GM12878 (cell line): ENCODE measurements around the gene SLC24A3. TPM values are rescaled to one million over a fixed set of nuclear protein-coding genes. Genes with fewer than 3 reads are reported as not detected.

Experiments
- ATAC-seq: fragments of 200-7000 bp; cut with Tn5 transposase; 3 replicates; pipeline ENCODE4 v1.9.1; 2020; ENCODE audit warnings: mild to moderate bottlenecking, moderate library complexity
- BruUV-seq: library from RNA; stranded (reverse); fragments of 400-500 nt; replicated peaks from 2 replicates; lab custom pipeline; 2021; lab: Mats Ljungman, UMichigan
- CTCF ChIA-PET: fragments of 300-600 bp; sonication (Branson Sonifier 250); formaldehyde crosslinking; extraction: SDS; loops from one replicate; lab custom pipeline; 2021; ENCODE audit warnings: inconsistent platforms; lab: Yijun Ruan, JAX
- POLR2A ChIA-PET: fragments of 350-600 bp; formaldehyde crosslinking; extraction: SDS; loops from one replicate; lab custom pipeline; 2021; ENCODE audit warnings: inconsistent platforms; lab: Charles Lee
- RAD21 ChIA-PET: fragments of 300-600 bp; sonication (Branson Sonifier 250); formaldehyde crosslinking; loops from one replicate; lab custom pipeline; 2023; ENCODE audit warnings: antibody characterized with exemption; ENCODE audit not compliant: unreplicated experiment; lab: Charles Lee
- SMC1A ChIA-PET: fragments of 300-600 bp; sonication (Branson Sonifier 250); formaldehyde crosslinking; loops from one replicate; lab custom pipeline; 2023; ENCODE audit not compliant: unreplicated experiment, uncharacterized antibody; lab: Charles Lee
- DNase-seq: peaks from one replicate; pipeline ENCODE4 v3.0.0-alpha.2; 2011; ENCODE audit warnings: low read depth, low spot score
- FAIRE-seq: peaks from 3 replicates; lab custom pipeline; 2011; peaks lifted over from hg19 to GRCh38; lab: Jason Lieb, UNC
- H2AFZ ChIP-seq: 2 replicates; pipeline ENCODE4 v1.6.0; 2011; ENCODE audit warnings: low read depth, low read length, control low read depth; ENCODE audit not compliant: control insufficient read depth
- H3K27ac ChIP-seq: 2 replicates; pipeline ENCODE4 v1.5.1; 2011; ENCODE audit warnings: control low read depth; ENCODE audit not compliant: control insufficient read depth, insufficient read depth
- H3K27me3 ChIP-seq, 2 experiments: replicated peaks in 1 of 2; 2 replicates each; pipeline versions ENCODE4 v1.6.0 to v1.6.1; 2011; ENCODE audit warnings: low read length in 1 of 2; ENCODE audit not compliant: control insufficient read depth in 2 of 2, insufficient read depth in 2 of 2
- H3K36me3 ChIP-seq, 2 experiments: 2 replicates each; pipeline ENCODE4 v1.5.1; 2011; ENCODE audit warnings: low read length in 1 of 2; ENCODE audit not compliant: control insufficient read depth in 2 of 2, insufficient read depth in 2 of 2
- H3K4me1 ChIP-seq: 2 replicates; pipeline ENCODE4 v1.6.1; 2011; ENCODE audit warnings: mild to moderate bottlenecking, low read length, moderate library complexity, mixed read lengths; ENCODE audit not compliant: control insufficient read depth, insufficient read depth
- H3K4me2 ChIP-seq: 2 replicates; pipeline ENCODE4 v1.6.0; 2011; ENCODE audit warnings: control low read depth; ENCODE audit not compliant: control insufficient read depth, insufficient read depth
- H3K4me3 ChIP-seq: fragments of 200-600 bp; sonication (generic); 2 replicates; pipeline ENCODE4 v1.5.1; 2016
- H3K79me2 ChIP-seq: 2 replicates; pipeline ENCODE4 v1.6.0; 2011; ENCODE audit warnings: low read length; ENCODE audit not compliant: control insufficient read depth, insufficient read depth
- H3K9ac ChIP-seq: 2 replicates; pipeline ENCODE4 v1.8.0; 2011; ENCODE audit warnings: low read length, control low read depth, mixed read lengths; ENCODE audit not compliant: control insufficient read depth, insufficient read depth
- H3K9me3 ChIP-seq: replicated peaks from 3 replicates; pipeline ENCODE4 v1.5.1; 2011; ENCODE audit warnings: mild to moderate bottlenecking, low read length; ENCODE audit not compliant: control insufficient read depth, insufficient read depth
- H4K20me1 ChIP-seq: 2 replicates; pipeline ENCODE4 v1.6.0; 2011; ENCODE audit not compliant: control insufficient read depth, insufficient read depth
- ATF7 ChIP-seq: fragments of 450-650 bp; IDR thresholded peaks from 2 replicates; pipeline ENCODE4 v1.6.1; 2016; ENCODE audit warnings: low read depth, mild to moderate bottlenecking
- CHD4 ChIP-seq: fragments of 200-600 bp; sonication (generic); IDR thresholded peaks from 2 replicates; pipeline ENCODE4 v1.6.1; 2016; ENCODE audit warnings: mild to moderate bottlenecking
- DPF2 ChIP-seq: fragments of 450-650 bp; IDR thresholded peaks from 2 replicates; pipeline ENCODE4 v1.6.1; 2017; ENCODE audit warnings: mild to moderate bottlenecking
- EZH2 ChIP-seq: IDR thresholded peaks from 2 replicates; pipeline ENCODE4 v1.6.1; 2012; ENCODE audit warnings: low read depth, mild to moderate bottlenecking, control low read depth, inconsistent platforms, low read length, borderline replicate concordance; ENCODE audit not compliant: control insufficient read depth
- MEF2B ChIP-seq: fragments of 450-650 bp; IDR thresholded peaks from 2 replicates; pipeline ENCODE4 v1.6.1; 2018; ENCODE audit warnings: mild to moderate bottlenecking, moderate library complexity; ENCODE audit not compliant: partially characterized antibody, poor library complexity, severe bottlenecking
- NBN ChIP-seq: fragments of 450-650 bp; IDR thresholded peaks from 2 replicates; pipeline ENCODE4 v1.6.1; 2016
- NR2F1 ChIP-seq: fragments of 450-650 bp; conservative IDR thresholded peaks from 2 replicates; pipeline ENCODE4 v1.6.1; 2017; ENCODE audit warnings: mild to moderate bottlenecking
- POLR2A ChIP-seq: IDR thresholded peaks from 2 replicates; pipeline ENCODE4 v1.6.1; 2011; ENCODE audit warnings: low read depth, mild to moderate bottlenecking, low read length
- PRDM15 ChIP-seq: fragments of 450-650 bp; formaldehyde crosslinking; IDR thresholded peaks from 2 replicates; pipeline ENCODE4 v1.4.0; 2020; ENCODE audit warnings: mild to moderate bottlenecking, moderate library complexity
- SMAD5 ChIP-seq: IDR thresholded peaks from 2 replicates; pipeline ENCODE4 v1.6.1; 2016; ENCODE audit warnings: antibody characterized with exemption, low read depth
- SMC3 ChIP-seq: IDR thresholded peaks from 2 replicates; pipeline ENCODE4 v1.6.1; 2011; ENCODE audit warnings: low read length, improper control_type of control experiment, borderline replicate concordance
- TAF1 ChIP-seq: IDR thresholded peaks from 2 replicates; pipeline ENCODE4 v1.6.1; 2011; ENCODE audit warnings: mild to moderate bottlenecking, low read depth, low read length, borderline replicate concordance
- TCF3 ChIP-seq: IDR thresholded peaks from 2 replicates; pipeline ENCODE4 v1.6.1; 2012; ENCODE audit warnings: low read depth, mild to moderate bottlenecking, low read length, borderline replicate concordance; ENCODE audit not compliant: insufficient read depth
- ZZZ3 ChIP-seq: IDR thresholded peaks from 2 replicates; pipeline ENCODE4 v1.6.1; 2011; ENCODE audit warnings: low read depth; ENCODE audit not compliant: control insufficient read depth, insufficient read length
- WGBS: methylation state at CpG from one replicate; pipeline ENCODE4 v1.1.6; 2016; ENCODE audit warnings: low lambda C conversion rate; ENCODE audit not compliant: insufficient replicate concordance, insufficient coverage; ENCODE audit errors: missing lambda C conversion rate; 5-methylcytosine and 5-hydroxymethylcytosine counted together
- in situ Hi-C: fragments of 300-500 bp; cut with MboI; formaldehyde crosslinking; loops from 9 replicates; pipeline ENCODE4 v1.14.3; 2018; ENCODE audit warnings: mixed read lengths
- intact Hi-C: fragments of 100-400 bp; cut with micrococcal nuclease; formaldehyde crosslinking; loops from one replicate; pipeline ENCODE4 v1.14.2; 2022; ENCODE audit not compliant: unreplicated experiment
- polyA plus RNA-seq, 11 experiments: library from polyadenylated mRNA; depleted of rRNA in 4 of 11; unstranded in 6 of 11; stranded (reverse) in 5 of 11; fragments of >200 nt; fragmentation: Nextera tagmentation in 4 of 11; fragmentation: Illumina TruSeq in 1 of 11; extraction: Ambion mirVana in 4 of 11; extraction: Trizol in 1 of 11; gene quantifications; 1 replicate in 1 of 11; 2 replicates in 10 of 11; pipeline versions ENCODE4 v1.2.1 to v1.2.3, GENCODE V29; 2011 to 2016; ENCODE audit warnings: inconsistent platforms in 2 of 11, missing spikeins in 2 of 11, low read depth in 1 of 11
- total RNA-seq, 4 experiments: library from RNA; depleted of rRNA in 3 of 4; stranded (reverse); fragments of >200 nt in 3 of 4; fragmentation: Illumina TruSeq in 1 of 4; extraction: Trizol in 1 of 4; gene quantifications; 2 replicates each; pipeline versions ENCODE4 v1.2.1 to v1.2.3, GENCODE V29; 2013 to 2021
- TF ChIP-seq, protein P1 (sequence below): fragments of 450-650 bp; IDR thresholded peaks from 2 replicates; pipeline ENCODE4 v1.6.1; 2018; ENCODE audit warnings: borderline replicate concordance, mild to moderate bottlenecking; ENCODE audit not compliant: partially characterized antibody
- TF ChIP-seq, protein P2 (sequence below): IDR thresholded peaks from 2 replicates; pipeline ENCODE4 v1.6.1; 2012; ENCODE audit warnings: low read depth, low read length, improper control_type of control experiment

SLC24A3 gene
- total and polyA plus RNA-seq, 10 of the 15 experiments (the other 5 are each of a cell fraction or from before 2014, with no cell fraction given): 0.04 TPM; not detected in 9

- TF ChIP-seq ZZZ3: no peak
Observed at GRCh38 chr20:19710336-19711120, 498.1 kb downstream of the SLC24A3 start (continued).

DNA sequence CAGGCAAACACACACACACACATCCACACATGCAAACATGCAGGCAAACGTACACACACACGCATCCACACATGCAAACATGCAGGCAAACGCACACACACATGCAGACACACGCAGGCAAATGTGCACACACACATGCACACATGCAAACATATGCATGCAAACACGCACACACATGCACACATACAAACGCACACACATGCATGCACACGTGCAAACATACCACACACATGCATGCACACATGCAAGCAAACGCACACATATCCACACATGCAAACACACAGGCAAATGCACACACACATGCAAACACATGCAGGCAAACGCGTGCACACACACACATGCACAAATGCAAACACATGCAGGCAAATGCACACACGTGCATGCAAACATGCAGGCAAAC, 498.7 kb downstream of the SLC24A3 start:
- Histone ChIP-seq H3K27ac (no peak overlapping the region), H4K20me1 (no peaks in the 10 kb centered on the region), H3K9ac (no peak overlapping the region), H3K4me1 (no peaks in the 10 kb centered on the region), H3K36me3 (no peaks in the 10 kb centered on the region), H2AFZ (no peak overlapping the region), H3K9me3 (no peaks in the 10 kb centered on the region; the same call in 2 of the 3 replicates), H3K4me2 (no peak overlapping the region), H3K4me3 (no peak overlapping the region), H3K79me2 (no peaks in the 10 kb centered on the region), H3K27me3 (no peaks in the 10 kb centered on the region; a peak in 1 of 4 replicates)
- DNase-seq: no peak
- no peak for FAIRE-seq
- ChIA-PET POLR2A (no interaction called here), RAD21 (no interaction called here), CTCF (no interaction called here), SMC1A (interaction anchor here (1.2 kb wide), 1 partner anchor 24 kb away, joined by 3 read pairs; no protein-coding TSS in a partner anchor)
- 43% methylated on average over 11 of the region's 11 CpGs for WGBS
- in situ Hi-C loops: no loop called here
- BruUV-seq: no TSS peak
- no peak for ATAC-seq
- intact Hi-C loops: no loop called here
- TF ChIP-seq MEF2B (no peak), NBN (no peak), CHD4 (no peak), SMC3 (no peak), TAF1 (no peak), EZH2 (no peak), ATF7 (no peak), POLR2A (no peak), TCF3 (no peak), SMAD5 (no peak), DPF2 (no peak), ZZZ3 (no peak), NR2F1 (no peak), PRDM15 (CRISPR knock-in tag) (no peak)
- TF ChIP-seq, protein P1, sequence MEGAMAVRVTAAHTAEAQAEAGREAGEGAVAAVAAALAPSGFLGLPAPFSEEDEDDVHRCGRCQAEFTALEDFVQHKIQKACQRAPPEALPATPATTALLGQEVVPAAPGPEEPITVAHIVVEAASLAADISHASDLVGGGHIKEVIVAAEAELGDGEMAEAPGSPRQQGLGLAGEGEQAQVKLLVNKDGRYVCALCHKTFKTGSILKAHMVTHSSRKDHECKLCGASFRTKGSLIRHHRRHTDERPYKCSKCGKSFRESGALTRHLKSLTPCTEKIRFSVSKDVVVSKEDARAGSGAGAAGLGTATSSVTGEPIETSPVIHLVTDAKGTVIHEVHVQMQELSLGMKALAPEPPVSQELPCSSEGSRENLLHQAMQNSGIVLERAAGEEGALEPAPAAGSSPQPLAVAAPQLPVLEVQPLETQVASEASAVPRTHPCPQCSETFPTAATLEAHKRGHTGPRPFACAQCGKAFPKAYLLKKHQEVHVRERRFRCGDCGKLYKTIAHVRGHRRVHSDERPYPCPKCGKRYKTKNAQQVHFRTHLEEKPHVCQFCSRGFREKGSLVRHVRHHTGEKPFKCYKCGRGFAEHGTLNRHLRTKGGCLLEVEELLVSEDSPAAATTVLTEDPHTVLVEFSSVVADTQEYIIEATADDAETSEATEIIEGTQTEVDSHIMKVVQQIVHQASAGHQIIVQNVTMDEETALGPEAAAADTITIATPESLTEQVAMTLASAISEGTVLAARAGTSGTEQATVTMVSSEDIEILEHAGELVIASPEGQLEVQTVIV: no peak
- TF ChIP-seq, protein P2, sequence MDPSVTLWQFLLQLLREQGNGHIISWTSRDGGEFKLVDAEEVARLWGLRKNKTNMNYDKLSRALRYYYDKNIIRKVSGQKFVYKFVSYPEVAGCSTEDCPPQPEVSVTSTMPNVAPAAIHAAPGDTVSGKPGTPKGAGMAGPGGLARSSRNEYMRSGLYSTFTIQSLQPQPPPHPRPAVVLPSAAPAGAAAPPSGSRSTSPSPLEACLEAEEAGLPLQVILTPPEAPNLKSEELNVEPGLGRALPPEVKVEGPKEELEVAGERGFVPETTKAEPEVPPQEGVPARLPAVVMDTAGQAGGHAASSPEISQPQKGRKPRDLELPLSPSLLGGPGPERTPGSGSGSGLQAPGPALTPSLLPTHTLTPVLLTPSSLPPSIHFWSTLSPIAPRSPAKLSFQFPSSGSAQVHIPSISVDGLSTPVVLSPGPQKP: no peak
